Skeletal muscle satellite cell (primary cell): Measurements from ENCODE around the gene LGR6.
"Not testable (repeated sequence)": the region's sequence is repeated elsewhere in the genome, so short reads cannot be mapped to it uniquely, and the experiment has no call there.

Experiments used
- H3K27me3 ChIP-seq: 2 replicates; pipeline ENCODE4 v1.7.0; 2013; ENCODE audit warnings: low read length; ENCODE audit not compliant: control insufficient read depth, insufficient read depth
- H3K36me3 ChIP-seq: 2 replicates; pipeline ENCODE4 v1.7.0; 2013; ENCODE audit warnings: mild to moderate bottlenecking, control low read depth, low read length; ENCODE audit not compliant: insufficient read depth
- H3K4me1 ChIP-seq: 2 replicates; pipeline ENCODE4 v1.7.0; 2013; ENCODE audit warnings: low read length; ENCODE audit not compliant: control insufficient read depth, insufficient read depth
- H3K4me2 ChIP-seq: 2 replicates; pipeline ENCODE4 v1.7.0; 2013; ENCODE audit warnings: mild to moderate bottlenecking, low read length
- H3K4me3 ChIP-seq: 2 replicates; pipeline ENCODE4 v1.7.0; 2013; ENCODE audit warnings: low read length
- H3K9ac ChIP-seq: 2 replicates; pipeline ENCODE4 v1.7.0; 2013; ENCODE audit warnings: mild to moderate bottlenecking, low read depth, low read length, moderate library complexity
- H3K9me3 ChIP-seq: replicated peaks from 2 replicates; pipeline ENCODE4 v1.7.0; 2013; ENCODE audit warnings: mild to moderate bottlenecking, control low read depth, low read length

LGR6 gene

GRCh38 chr1:202233171-202233570 is 39.6 kb downstream of the LGR6 start:
- Histone ChIP-seq H3K9me3 (no peaks in the 10 kb centered on the region), H3K4me3 (no peak overlapping the region), H3K27me3 (peaks cover 23% of the 10 kb centered on the region), H3K9ac (no peak overlapping the region), H3K4me2 (no peak overlapping the region), H3K36me3 (no peaks in the 10 kb centered on the region), H3K4me1 (peaks cover 14% of the 10 kb centered on the region)

DNA sequence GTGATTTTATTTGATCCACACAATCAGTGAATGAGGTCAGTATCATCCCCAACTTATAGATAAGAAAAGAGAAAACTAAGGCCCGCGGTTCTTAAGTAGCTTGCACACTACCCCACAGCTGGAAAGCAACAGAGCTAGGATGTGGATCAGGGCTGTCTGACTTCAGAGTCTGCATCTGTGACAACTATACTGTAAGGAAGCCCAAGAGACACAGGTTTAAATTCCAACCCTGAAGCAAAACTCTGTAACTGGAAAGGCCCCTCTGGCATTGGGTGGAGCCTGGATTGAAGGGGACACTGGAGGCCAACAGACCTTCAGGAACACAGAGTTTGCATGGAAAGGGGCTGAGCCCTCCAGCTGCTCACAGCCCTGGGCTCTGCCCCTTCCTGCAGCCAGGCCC is 40.2 kb downstream of the LGR6 start:
- H3K4me1 ChIP-seq, result peaks cover 14% of the 10 kb centered on the region
- H3K27me3 ChIP-seq, result peaks cover 16% of the 10 kb centered on the region
- no peak overlapping the region for H3K4me2 ChIP-seq
- no peak overlapping the region for H3K9ac ChIP-seq
- H3K4me3 ChIP-seq, result no peak overlapping the region
- H3K9me3 ChIP-seq, result no peaks in the 10 kb centered on the region
- no peaks in the 10 kb centered on the region for H3K36me3 ChIP-seq

DNA sequence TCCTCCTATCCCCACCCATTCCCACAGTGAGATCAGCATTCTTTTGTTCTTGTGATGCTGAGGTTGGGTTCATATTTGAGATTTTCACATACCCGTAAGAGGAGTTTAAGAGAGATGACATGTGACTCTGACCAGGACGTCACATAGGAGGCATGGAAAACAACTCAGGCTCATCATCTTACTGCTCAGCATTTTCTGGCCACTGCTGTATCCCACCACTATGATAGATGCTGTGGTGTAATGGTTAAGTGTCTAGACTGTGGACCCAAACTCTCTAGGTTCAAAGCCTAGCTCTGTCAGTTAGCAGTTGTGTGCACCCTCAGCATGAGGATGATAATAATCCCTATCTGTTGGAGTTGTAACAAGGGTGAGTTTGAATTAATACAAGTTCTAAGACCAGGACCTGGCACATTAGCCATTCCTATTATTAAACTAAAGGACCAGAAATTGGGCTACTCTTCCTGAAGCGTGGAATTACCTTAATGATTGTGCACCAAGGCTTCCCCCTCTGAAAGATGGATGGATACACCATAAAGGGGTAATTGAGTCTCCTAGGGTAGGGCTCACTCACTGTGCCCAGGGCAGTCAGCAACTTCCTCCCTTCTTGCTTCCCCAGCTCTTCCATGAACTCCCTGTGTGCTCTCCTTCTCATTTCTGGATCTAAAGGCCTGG is 40.9 kb downstream of the LGR6 start:
- Histone ChIP-seq H3K27me3 (peaks cover 13% of the 10 kb centered on the region), H3K9ac (no peak overlapping the region), H3K36me3 (no peaks in the 10 kb centered on the region), H3K4me1 (peaks cover 14% of the 10 kb centered on the region), H3K4me2 (no peak overlapping the region), H3K9me3 (no peaks in the 10 kb centered on the region), H3K4me3 (no peak overlapping the region)

DNA sequence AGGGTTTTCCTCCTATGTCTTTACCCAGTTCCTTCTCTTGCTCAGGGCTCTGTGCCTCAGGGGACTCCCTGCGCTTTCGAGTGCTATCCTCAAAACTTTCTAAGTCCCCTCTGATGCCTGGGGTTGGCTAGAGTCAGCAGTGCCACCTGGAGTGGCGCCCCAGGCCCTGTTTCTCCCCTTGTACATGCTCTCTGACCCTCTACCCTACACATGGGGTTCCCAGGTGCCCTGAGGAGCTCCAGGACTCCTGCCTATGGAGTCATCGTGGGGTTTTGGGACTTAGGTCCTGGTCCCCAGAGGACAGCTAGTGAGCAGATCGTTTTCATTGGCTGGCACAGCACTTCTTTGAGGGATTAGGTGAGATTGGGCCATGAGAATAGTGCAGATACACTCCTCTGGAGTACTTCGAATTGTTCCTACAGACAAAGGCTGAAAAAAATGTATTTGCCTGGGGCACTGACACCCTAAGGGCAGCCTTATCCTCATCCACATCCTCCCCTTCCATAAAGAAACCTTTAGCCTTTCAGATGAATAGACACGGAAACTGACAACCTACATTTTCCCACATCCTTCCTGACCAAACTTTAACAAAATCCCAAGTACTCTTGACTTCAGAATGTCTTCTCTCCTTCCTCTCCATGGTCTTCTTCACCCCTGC is 41.5 kb downstream of the LGR6 start:
- peak overlapping the region; percentile 61 for H3K4me2 ChIP-seq
- no peak overlapping the region for H3K9ac ChIP-seq
- peaks cover 14% of the 10 kb centered on the region for H3K4me1 ChIP-seq
- no peak overlapping the region for H3K4me3 ChIP-seq
- H3K36me3 ChIP-seq, result no peaks in the 10 kb centered on the region
- H3K9me3 ChIP-seq, result no peaks in the 10 kb centered on the region
- H3K27me3 ChIP-seq, result peaks cover 12% of the 10 kb centered on the region

GRCh38 chr1:202235856-202236837 is 42.5 kb downstream of the LGR6 start:
- no peaks in the 10 kb centered on the region for H3K36me3 ChIP-seq
- H3K9ac ChIP-seq, result no peak overlapping the region
- peak overlapping the region; percentile 61 for H3K4me2 ChIP-seq
- peaks cover 17% of the 10 kb centered on the region for H3K4me1 ChIP-seq
- peak overlapping the region; percentile 24 for H3K4me3 ChIP-seq
- peaks cover 14% of the 10 kb centered on the region for H3K27me3 ChIP-seq
- no peaks in the 10 kb centered on the region for H3K9me3 ChIP-seq

DNA sequence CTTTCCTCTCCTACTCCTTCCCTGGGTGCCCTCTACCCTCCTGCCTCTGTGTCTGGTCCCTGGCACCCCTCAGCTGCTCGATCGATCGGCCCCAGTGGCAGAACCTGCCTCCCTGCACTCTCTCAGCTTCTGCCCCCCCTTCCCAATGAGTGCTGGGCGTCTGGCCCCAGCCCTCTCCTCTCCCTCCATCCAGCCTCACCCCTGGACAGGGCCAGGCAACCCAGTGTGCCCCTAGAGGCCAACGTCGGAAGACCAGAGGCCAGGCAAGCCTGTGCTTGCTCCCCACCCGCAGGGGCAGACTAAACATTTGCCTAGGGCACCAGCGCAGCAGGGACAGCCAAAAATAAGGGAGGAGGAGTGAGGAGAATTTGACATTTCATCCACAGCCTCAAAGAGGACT is 43.5 kb downstream of the LGR6 start:
- Histone ChIP-seq H3K36me3 (no peaks in the 10 kb centered on the region), H3K9ac (no peak overlapping the region), H3K9me3 (no peaks in the 10 kb centered on the region), H3K4me1 (peaks cover 21% of the 10 kb centered on the region), H3K27me3 (peaks cover 21% of the 10 kb centered on the region), H3K4me3 (no peak overlapping the region), H3K4me2 (no peak overlapping the region)

DNA sequence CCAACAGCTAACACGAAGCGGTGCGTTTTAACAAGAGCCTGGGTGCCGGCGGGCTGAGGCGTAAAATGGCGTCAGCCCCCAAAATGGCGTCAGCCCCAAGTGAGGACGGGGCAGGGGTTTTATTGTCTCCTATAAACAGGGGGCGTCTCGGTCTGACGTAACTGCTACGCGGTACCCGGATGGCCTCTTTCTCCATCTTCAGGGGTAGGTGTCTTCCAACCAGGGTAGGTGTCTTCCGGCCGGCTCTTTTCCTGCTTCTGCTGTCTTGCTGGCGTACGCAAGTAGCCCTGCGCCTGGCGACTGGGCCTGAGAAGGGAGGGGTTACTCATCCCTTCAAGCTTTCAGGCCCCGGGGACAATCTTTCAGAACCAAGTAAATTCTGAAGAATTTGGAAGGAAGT is 45.3 kb downstream of the LGR6 start:
- H3K9me3 ChIP-seq, result no peaks in the 10 kb centered on the region
- no peaks in the 10 kb centered on the region for H3K36me3 ChIP-seq
- no peak overlapping the region for H3K4me3 ChIP-seq
- peaks cover 21% of the 10 kb centered on the region for H3K4me1 ChIP-seq
- peaks cover 35% of the 10 kb centered on the region for H3K27me3 ChIP-seq
- no peak overlapping the region for H3K4me2 ChIP-seq
- H3K9ac ChIP-seq, result no peak overlapping the region

DNA sequence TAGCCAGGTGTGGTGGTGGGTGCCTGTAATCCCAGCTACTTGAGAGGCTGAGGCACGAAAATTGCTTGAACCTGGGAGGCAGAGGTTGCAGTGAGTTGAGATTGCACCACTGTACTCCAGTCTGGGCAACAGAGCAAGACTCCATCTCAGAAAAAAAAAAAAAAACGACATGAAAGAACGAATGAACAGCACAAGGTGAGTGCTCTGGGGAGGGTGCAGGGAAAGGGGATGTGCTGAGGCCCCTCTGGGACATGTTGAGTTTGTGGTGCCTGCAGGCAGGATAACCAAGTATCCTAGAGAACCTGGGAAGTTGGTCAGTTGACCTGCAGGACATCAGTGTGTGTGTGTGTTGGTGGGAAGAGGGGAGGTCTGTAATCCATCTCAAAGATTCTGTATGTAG is 46.6 kb downstream of the LGR6 start:
- H3K9ac ChIP-seq, H3K4me2 ChIP-seq, H3K9me3 ChIP-seq, H3K4me3 ChIP-seq, H3K36me3 ChIP-seq: not testable (repeated sequence)
- Histone ChIP-seq H3K4me1 (peaks cover 19% of the 10 kb centered on the region), H3K27me3 (peaks cover 35% of the 10 kb centered on the region)

DNA sequence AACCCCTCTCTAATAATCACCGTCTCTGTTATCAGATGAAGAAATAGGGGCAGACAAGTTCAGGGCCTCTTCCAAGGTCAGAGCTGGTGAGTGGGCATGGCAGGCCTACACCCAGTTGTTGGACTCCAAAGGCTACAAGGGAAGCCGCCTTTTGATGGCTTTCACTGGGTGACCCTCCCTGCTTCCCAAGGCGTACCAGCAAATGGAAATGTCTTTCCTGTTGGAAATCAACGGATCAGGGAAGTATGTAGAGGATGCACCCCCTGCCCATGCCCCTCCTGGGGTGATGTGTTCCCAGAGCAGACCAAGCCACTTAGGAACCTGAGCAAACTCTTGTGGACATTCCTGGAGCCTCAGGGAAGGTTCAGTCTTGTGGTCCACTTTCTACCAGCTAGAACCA is 47.4 kb downstream of the LGR6 start:
- Histone ChIP-seq H3K27me3 (peaks cover 35% of the 10 kb centered on the region), H3K9ac (no peak overlapping the region), H3K4me1 (peaks cover 11% of the 10 kb centered on the region), H3K4me3 (no peak overlapping the region), H3K9me3 (no peaks in the 10 kb centered on the region), H3K4me2 (no peak overlapping the region), H3K36me3 (no peaks in the 10 kb centered on the region)

DNA sequence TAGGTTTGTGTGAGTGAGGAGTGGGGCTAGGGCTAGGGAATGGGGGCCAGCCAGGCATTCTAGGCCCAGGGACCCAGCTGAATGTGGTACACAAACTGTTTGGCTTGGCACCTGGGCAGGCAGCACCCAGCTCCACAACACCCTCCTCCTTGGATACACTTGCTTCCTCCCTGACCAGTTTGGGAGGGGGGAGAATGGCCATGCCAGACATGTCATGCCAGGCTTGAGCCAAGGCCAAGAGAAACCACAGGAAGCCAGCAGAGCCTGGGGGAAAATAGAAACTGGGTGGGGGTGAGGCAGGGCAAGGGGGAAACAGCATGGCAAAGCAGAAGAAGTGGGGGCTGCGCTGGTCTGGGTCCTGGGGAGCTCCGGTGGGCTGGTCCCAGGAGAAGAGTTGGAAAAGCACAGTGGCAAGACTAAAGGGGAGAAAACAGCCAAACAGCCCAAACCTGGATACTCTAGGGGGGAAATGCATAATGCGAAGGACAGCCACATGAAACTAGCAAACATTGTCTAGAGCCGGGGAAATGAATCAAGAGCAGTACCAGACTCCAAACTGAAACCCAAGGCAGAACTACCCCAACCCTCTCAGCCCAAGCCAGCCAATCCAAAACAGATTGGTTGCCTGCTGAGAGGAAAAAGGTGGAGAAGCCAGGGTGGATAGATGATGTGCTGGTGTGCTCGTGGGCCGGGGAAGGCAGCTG is 47.9 kb downstream of the LGR6 start:
- H3K4me1 ChIP-seq, result peaks cover 8% of the 10 kb centered on the region
- no peaks in the 10 kb centered on the region for H3K9me3 ChIP-seq
- no peak overlapping the region for H3K9ac ChIP-seq
- H3K27me3 ChIP-seq, result peaks cover 35% of the 10 kb centered on the region
- H3K4me3 ChIP-seq, result no peak overlapping the region
- no peaks in the 10 kb centered on the region for H3K36me3 ChIP-seq
- no peak overlapping the region for H3K4me2 ChIP-seq

DNA sequence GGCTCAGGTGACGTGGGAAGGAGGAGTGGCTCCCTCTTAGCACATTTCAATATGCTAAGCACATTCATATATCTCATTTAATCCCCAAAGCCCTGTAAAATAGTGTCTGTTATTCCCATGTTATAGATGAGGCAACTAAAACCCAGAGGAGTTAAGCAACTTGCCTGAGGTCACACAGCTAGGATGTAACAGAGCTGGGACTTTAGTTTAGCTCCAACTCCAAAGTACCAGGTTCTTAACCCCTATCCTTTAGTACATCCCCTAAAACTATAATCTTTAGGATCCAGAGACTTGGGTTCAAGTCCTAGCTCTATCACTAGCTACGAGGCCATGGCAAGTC is 48.5 kb downstream of the LGR6 start:
- peaks cover 39% of the 10 kb centered on the region for H3K27me3 ChIP-seq
- no peak overlapping the region for H3K9ac ChIP-seq
- H3K4me1 ChIP-seq, result peaks cover 8% of the 10 kb centered on the region

More for the DNA sequence above, 48.5 kb downstream of the LGR6 start:
- H3K4me3 ChIP-seq, result no peak overlapping the region
- no peak overlapping the region for H3K4me2 ChIP-seq
- H3K9me3 ChIP-seq, result no peaks in the 10 kb centered on the region
- H3K36me3 ChIP-seq, result no peaks in the 10 kb centered on the region
